Fibroblast of the conjunctiva (primary cell): Measurements from ENCODE around the gene NXN.
"Not testable (repeated sequence)": the region's sequence is repeated elsewhere in the genome, so short reads cannot be mapped to it uniquely, and the experiment has no call there.

Experiments
- DNase-seq: peaks from one replicate; pipeline ENCODE4 v3.0.0-alpha.2; 2010; ENCODE audit warnings: low read depth

The NXN gene

GRCh38 chr17:829614-830013, 150.0 kb downstream of the NXN start:
- DNase-seq = not testable (repeated sequence)

GRCh38 chr17:828761-829160, 150.8 kb downstream of the NXN start:
- DNase-seq = no peak

- no peak for DNase-seq
Measured at GRCh38 chr17:826778-827177, 152.8 kb downstream of the NXN start.

GRCh38 chr17:825216-825615, 154.4 kb downstream of the NXN start:
- DNase-seq = no peak

- DNase-seq = no peak
Measured at GRCh38 chr17:824378-824777, 155.2 kb downstream of the NXN start.

GRCh38 chr17:823501-823902, 156.1 kb downstream of the NXN start:
- DNase-seq = no peak

- DNase-seq = no peak
Measured at GRCh38 chr17:819251-819650, 160.3 kb downstream of the NXN start.

- DNase-seq = no peak
Measured at GRCh38 chr17:814371-814770, 165.2 kb downstream of the NXN start.

GRCh38 chr17:812638-813204, 166.9 kb downstream of the NXN start:
- DNase-seq = no peak

GRCh38 chr17:811051-811784, 168.4 kb downstream of the NXN start:
- DNase-seq = no peak

GRCh38 chr17:807523-808294, 171.9 kb downstream of the NXN start:
- no peak for DNase-seq

GRCh38 chr17:806781-807522, 172.6 kb downstream of the NXN start:
- no peak for DNase-seq

- DNase-seq = no peak
Measured at GRCh38 chr17:806346-806745, 173.2 kb downstream of the NXN start.

- not testable (repeated sequence) for DNase-seq
Measured at GRCh38 chr17:805886-806285, 173.7 kb downstream of the NXN start.

GRCh38 chr17:804541-805435, 174.8 kb downstream of the NXN start:
- DNase-seq = no peak

GRCh38 chr17:802901-803881, 176.4 kb downstream of the NXN start:
- DNase-seq = no peak

- DNase-seq = no peak
Measured at GRCh38 chr17:802481-802880, 177.1 kb downstream of the NXN start.

GRCh38 chr17:801660-802059, 177.9 kb downstream of the NXN start:
- DNase-seq = no peak

- DNase-seq = no peak
Measured at GRCh38 chr17:800446-801242, 178.9 kb downstream of the NXN start.
